Sigmoid colon (tissue), 4 donors: Measurements from ENCODE around the gene SPAG8.

Source experiments
- CTCF ChIP-seq, 4 experiments: fragments of 450-650 bp in 3 of 4; fragments of 200-600 bp in 1 of 4; IDR thresholded peaks; one replicate each; pipeline ENCODE4 v1.5.1; 2016 to 2019; ENCODE audit warnings: antibody characterized with exemption in 4 of 4, mild to moderate bottlenecking in 3 of 4, moderate library complexity in 2 of 4
- EP300 ChIP-seq, 4 donors: sonication (generic); formaldehyde crosslinking; IDR thresholded peaks; one replicate each; pipeline ENCODE4 v1.6.1; 2017; ENCODE audit warnings: antibody characterized with exemption in 4 of 4
- POLR2A ChIP-seq, 2 donors: fragments of 450-650 bp; IDR thresholded peaks; one replicate each; pipeline ENCODE4 v1.6.1; 2016; ENCODE audit warnings: antibody characterized with exemption in 2 of 2, mild to moderate bottlenecking in 2 of 2, moderate library complexity in 2 of 2
- POLR2AphosphoS5 ChIP-seq, 4 donors: sonication (generic); formaldehyde crosslinking; IDR thresholded peaks; one replicate each; pipeline ENCODE4 v1.6.1; 2017; ENCODE audit warnings: antibody characterized with exemption in 4 of 4

GRCh38 chr9:35840881-35841644, 29.0 kb upstream of the SPAG8 start:
- TF ChIP-seq POLR2AphosphoS5 (IDR thresholded peaks at IDR 0.05): no peak
- no peak for TF ChIP-seq CTCF (IDR thresholded peaks at IDR 0.05)
- TF ChIP-seq POLR2A (IDR thresholded peaks at IDR 0.05): no peak
- no peak for TF ChIP-seq EP300 (IDR thresholded peaks at IDR 0.05)
